HUES48 (cell line): ENCODE results near the gene GPC6.

ENCODE experiments used
- H3K27ac ChIP-seq: one replicate; pipeline ENCODE4 v1.7.0; 2013; ENCODE audit warnings: low read depth, low read length, inconsistent platforms
- H3K27me3 ChIP-seq: 2 replicates; pipeline ENCODE4 v1.6.1; 2013; ENCODE audit warnings: mild to moderate bottlenecking, low read length; ENCODE audit not compliant: control insufficient read depth, insufficient read depth
- H3K36me3 ChIP-seq: 2 replicates; pipeline ENCODE4 v1.6.1; 2013; ENCODE audit warnings: low read length; ENCODE audit not compliant: control insufficient read depth, insufficient read depth
- H3K4me1 ChIP-seq: 2 replicates; pipeline ENCODE4 v1.6.1; 2013; ENCODE audit warnings: mild to moderate bottlenecking, low read length; ENCODE audit not compliant: control insufficient read depth, insufficient read depth
- H3K4me3 ChIP-seq: 2 replicates; pipeline ENCODE4 v1.5.1; 2013; ENCODE audit warnings: mild to moderate bottlenecking, low read depth, low read length
- H3K9ac ChIP-seq: 2 replicates; pipeline ENCODE4 v1.6.1; 2013; ENCODE audit warnings: mild to moderate bottlenecking, low read depth, low read length, moderate library complexity
- H3K9me3 ChIP-seq: 2 replicates; pipeline ENCODE4 v1.6.1; 2013; ENCODE audit warnings: low read length; ENCODE audit not compliant: control insufficient read depth, insufficient read depth

GPC6 gene

DNA sequence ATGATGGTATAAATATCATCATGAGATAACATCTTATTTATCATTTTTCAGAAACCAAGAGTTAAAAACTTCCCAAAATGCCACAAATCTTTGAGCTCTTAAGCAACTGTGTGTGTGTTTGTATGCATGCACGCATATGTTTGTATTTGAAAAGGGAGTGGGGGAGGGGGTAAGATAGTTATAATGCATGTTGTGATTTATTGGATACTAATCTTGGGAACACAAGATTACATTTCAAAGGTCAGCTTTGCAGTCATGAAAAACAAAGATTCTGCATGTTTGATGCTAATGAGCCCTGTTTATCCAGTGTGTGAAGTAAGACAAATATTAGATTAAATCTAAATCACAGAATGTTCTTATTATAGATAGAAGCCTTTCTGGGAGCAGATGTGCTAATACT is 897.0 kb downstream of the GPC6 start:
- H3K36me3 ChIP-seq = no peaks in the 10 kb centered on the region
- H3K9ac ChIP-seq = no peak overlapping the region
- no peaks in the 10 kb centered on the region for H3K9me3 ChIP-seq
- H3K27ac ChIP-seq = no peak overlapping the region
- H3K4me3 ChIP-seq = no peak overlapping the region
- H3K4me1 ChIP-seq = peaks cover 17% of the 10 kb centered on the region; the same call in 1 of the 2 replicates
- H3K27me3 ChIP-seq = no peaks in the 10 kb centered on the region

DNA sequence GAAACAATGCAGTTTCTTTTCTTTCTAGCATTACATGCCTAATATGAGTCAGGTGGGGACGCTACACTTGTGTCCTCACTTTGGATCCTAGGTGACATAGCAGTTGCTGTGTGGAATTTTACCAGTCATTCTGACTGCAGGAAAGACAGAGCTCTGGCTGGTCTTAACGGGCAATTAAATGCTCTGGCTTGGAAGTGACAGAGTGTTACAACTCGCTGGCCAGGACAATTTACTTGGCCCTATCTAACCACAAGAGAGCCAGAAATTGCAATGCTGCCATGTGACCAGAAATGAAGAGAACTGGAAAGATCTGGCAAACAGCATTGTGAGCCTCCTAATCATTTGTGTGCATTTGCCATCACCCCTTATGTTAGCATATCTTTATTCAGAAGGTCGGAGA is 901.8 kb downstream of the GPC6 start:
- H3K9me3 ChIP-seq = no peaks in the 10 kb centered on the region
- H3K9ac ChIP-seq = no peak overlapping the region
- no peak overlapping the region for H3K4me3 ChIP-seq
- H3K36me3 ChIP-seq = no peaks in the 10 kb centered on the region
- H3K27ac ChIP-seq = no peak overlapping the region
- H3K4me1 ChIP-seq = peaks cover under 1% of the 10 kb centered on the region; the same call in 1 of the 2 replicates
- no peaks in the 10 kb centered on the region for H3K27me3 ChIP-seq

DNA sequence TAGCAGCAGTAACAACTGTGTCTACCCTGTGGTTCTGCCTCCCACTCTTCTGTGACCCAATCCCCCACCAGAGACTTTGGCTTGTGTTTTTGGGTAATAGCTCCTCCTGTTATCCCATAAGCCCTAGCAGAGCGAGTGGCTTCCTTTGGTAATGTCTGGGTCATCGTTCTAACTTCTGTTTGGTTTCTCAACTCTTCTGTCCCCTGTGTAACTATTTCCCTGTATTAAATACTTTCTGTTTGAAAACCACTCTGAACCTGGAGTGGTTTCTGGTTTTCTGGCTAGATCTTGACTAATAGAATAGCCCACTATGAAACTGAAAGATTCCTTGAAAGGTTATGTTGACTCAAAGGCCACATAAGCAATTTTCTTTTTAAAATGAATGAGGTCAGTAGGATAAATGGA is 902.9 kb downstream of the GPC6 start:
- Histone ChIP-seq H3K27ac (no peak overlapping the region), H3K9ac (no peak overlapping the region), H3K27me3 (no peaks in the 10 kb centered on the region), H3K4me3 (no peak overlapping the region), H3K4me1 (no peaks in the 10 kb centered on the region), H3K9me3 (no peaks in the 10 kb centered on the region), H3K36me3 (no peaks in the 10 kb centered on the region)

DNA sequence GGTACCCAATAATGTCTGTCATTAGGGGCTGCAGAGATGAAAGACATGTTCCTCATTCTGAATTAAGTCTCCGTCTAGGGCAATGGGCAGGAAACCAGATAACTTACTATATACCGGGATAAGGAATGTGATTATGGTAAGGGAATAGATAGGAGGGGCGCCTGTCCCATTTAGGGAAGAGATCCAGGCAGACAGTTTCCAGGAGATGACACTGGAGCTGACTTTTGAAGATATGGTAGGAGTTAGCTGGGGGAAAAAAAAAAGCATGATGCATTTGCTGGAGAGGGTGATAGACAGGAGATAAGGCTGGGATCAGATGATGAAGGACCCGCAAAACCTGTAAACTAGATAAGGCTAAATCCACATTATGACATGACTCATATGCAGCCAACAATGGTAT is 912.2 kb downstream of the GPC6 start:
- H3K9ac ChIP-seq = no peak overlapping the region
- no peak overlapping the region for H3K27ac ChIP-seq
- no peaks in the 10 kb centered on the region for H3K36me3 ChIP-seq
- peaks cover 32% of the 10 kb centered on the region for H3K4me1 ChIP-seq
- no peak overlapping the region for H3K4me3 ChIP-seq
- peaks cover 72% of the 10 kb centered on the region for H3K27me3 ChIP-seq
- H3K9me3 ChIP-seq = no peaks in the 10 kb centered on the region

DNA sequence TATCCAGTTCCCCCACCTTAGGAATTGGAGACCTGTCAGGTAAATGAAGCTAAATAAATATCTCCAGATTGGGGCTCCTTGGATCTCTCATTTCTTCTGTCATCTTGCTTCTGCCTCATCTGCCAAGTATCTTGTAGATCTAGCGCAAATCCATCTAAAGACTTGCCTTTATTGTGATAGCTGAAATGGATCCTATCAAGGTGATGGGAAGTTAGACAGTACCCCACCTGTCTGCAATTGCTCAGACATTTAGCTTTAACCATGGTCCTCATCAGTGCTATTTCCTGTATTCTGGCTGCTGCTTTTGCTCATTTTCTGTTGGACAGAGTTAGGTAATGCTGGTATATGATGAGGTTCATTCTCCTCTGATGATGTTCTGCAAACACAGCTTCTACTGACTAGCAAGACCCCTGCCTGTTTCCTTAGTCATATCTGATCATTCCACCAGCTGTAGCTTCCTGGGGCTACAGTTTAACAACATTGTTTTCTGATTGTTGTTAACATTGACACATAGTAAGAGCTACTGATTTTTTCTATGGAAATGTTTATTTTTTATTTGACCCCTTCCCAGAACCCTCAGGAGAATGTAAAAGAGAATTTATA is 912.9 kb downstream of the GPC6 start:
- H3K9me3 ChIP-seq = no peaks in the 10 kb centered on the region
- no peak overlapping the region for H3K4me3 ChIP-seq
- peaks cover 37% of the 10 kb centered on the region for H3K4me1 ChIP-seq
- H3K27ac ChIP-seq = no peak overlapping the region
- no peak overlapping the region for H3K9ac ChIP-seq
- H3K36me3 ChIP-seq = no peaks in the 10 kb centered on the region
- peaks cover 77% of the 10 kb centered on the region for H3K27me3 ChIP-seq

DNA sequence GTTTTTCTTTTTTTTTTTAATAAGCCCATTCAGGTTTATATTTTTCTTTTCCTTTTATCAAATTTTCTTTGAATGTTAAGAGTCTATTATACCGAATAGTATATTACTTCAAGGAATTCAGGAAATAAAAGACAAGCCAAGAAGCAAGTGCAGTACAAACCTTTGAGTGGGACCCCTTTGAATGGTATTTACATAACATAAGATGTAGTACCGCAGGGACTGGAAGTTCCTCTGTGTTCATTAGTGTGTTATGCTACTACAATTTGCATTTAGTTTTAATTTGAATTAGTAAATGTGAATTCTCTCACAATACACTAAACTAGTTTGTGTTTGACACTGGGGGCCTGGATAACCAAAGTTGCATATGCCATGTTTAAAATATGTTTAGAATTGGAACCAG is 913.4 kb downstream of the GPC6 start:
- Histone ChIP-seq H3K9ac (no peak overlapping the region), H3K4me1 (peaks cover 39% of the 10 kb centered on the region), H3K4me3 (no peak overlapping the region), H3K9me3 (no peaks in the 10 kb centered on the region), H3K27me3 (peaks cover 83% of the 10 kb centered on the region), H3K27ac (peak overlapping the region; percentile 50), H3K36me3 (no peaks in the 10 kb centered on the region)

DNA sequence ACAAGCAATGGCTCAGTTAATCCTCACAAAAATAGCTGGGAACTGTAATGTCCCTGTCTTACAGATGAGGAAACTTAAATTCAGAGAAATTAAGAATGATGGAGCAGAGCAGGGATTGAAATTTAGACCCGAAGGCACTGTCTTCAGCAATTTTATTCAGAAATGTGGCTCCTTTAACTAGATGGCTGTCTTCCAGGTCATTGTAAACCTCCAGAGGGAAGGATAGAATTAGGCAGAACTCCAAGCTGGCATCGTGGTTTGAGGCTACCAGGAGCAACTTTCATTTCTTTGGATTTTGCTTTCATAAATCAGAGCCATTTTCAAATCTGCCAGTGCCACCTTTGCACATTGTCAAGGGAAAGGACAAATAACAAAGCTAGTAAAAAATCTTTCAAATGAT is 913.9 kb downstream of the GPC6 start:
- peaks cover 87% of the 10 kb centered on the region for H3K27me3 ChIP-seq
- H3K27ac ChIP-seq = peak overlapping the region; percentile 50
- no peaks in the 10 kb centered on the region for H3K36me3 ChIP-seq
- H3K4me1 ChIP-seq = peaks cover 39% of the 10 kb centered on the region
- no peak overlapping the region for H3K9ac ChIP-seq
- no peaks in the 10 kb centered on the region for H3K9me3 ChIP-seq
- no peak overlapping the region for H3K4me3 ChIP-seq

DNA sequence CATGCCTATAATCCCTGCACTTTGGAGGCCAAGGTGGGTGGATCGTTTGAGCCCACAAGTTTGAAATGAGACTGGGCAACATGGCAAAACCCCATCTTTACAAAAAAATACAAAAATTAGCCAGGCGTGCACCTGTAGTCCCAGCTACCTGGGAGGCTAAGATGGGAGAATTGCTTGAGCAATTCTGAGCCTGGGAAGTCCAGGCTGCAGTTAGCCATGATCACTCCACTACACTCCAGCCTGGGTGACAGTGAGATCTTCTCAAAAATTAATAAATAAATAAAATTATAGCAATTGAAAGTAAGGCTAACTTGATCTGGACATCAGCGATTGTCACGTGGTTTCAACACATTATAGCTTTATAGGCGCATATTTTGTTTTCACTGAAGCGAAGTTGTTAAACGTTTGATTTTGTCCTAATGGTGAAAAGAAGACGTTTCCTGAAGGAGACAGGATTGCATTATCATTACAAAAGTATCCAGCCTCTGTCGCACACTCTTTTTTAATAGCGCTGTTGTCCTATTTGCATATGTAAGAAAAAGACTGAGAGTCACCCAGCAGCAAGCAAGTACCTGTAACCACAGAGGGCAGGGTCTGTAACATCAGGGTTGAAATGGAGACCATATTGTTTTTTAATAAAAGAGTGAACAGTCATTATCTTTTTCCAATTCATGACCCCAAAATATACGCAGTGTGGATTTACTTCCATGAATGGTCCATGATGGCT is 917.2 kb downstream of the GPC6 start:
- Histone ChIP-seq H3K27ac (peak overlapping the region; percentile 16), H3K27me3 (peaks cover 83% of the 10 kb centered on the region), H3K36me3 (no peaks in the 10 kb centered on the region), H3K4me3 (peak overlapping the region; percentile 8; the same call in 1 of the 2 replicates), H3K4me1 (peaks cover 39% of the 10 kb centered on the region), H3K9me3 (no peaks in the 10 kb centered on the region), H3K9ac (no peak overlapping the region)

DNA sequence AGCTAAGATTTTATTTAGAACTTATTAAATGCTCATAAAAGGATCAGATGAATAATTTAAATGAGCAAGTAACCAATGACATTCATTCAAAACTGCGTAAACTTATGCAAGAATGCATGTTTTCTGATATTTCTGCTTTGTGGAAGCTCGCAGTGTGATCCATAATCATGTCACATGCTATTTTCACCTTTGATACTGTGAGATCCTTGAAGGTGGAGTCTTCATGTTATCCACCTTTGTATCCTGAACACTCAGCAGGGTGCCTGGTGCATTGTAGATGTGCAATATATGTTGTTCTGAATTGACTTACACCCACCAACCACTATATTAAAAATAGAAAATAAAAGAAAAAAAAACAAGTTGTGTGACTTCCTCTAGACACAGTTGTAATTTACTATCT is 919.4 kb downstream of the GPC6 start:
- Histone ChIP-seq H3K27me3 (peaks cover 66% of the 10 kb centered on the region), H3K9me3 (no peaks in the 10 kb centered on the region), H3K4me1 (peaks cover 19% of the 10 kb centered on the region), H3K9ac (no peak overlapping the region), H3K36me3 (no peaks in the 10 kb centered on the region), H3K27ac (no peak overlapping the region), H3K4me3 (no peak overlapping the region)

DNA sequence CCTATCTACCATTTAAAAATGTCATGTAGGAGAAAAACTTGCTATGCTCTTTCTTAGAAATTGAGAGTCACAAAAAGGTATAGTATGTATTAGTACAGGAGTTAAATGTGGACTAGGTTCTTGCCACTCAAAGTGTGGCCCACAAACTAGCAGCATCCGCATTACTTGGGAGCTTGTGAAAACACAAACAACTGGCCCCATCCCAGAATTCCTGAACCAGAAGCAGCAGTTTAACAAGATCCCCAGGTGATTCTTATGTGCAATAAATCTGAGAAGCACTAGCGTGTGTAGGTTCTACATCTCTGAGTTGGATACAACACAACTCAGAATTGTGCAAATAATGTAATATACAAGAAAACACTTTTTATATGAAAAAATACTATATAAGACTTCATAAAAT is 927.0 kb downstream of the GPC6 start:
- no peaks in the 10 kb centered on the region for H3K9me3 ChIP-seq

DNA sequence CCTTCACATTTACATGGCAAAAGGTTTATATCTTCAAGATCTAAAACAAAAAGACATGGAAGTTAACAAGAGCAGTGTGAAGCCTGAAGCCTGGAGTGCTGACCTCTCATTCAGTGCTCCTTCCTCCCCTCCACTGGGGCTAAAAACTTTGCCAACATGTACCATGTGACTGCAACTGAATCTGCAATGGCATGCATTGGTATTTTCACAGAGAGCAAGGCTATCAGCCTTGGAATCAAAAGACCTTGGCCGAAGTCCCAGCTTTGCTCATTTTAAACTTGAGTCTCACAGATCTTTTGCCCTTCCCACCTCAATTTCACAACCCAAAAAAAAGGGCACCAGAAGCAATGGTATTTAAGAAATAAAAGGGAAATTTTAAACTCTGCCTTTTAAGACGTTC is 927.8 kb downstream of the GPC6 start:
- H3K9ac ChIP-seq = no peak overlapping the region
- H3K36me3 ChIP-seq = no peaks in the 10 kb centered on the region
- no peak overlapping the region for H3K4me3 ChIP-seq
- H3K27ac ChIP-seq = no peak overlapping the region
- peaks cover 5% of the 10 kb centered on the region; the same call in 1 of the 2 replicates for H3K4me1 ChIP-seq
- H3K27me3 ChIP-seq = 0 out of 2 replicates have a peak, but pooled peaks cover 4% of the 10 kb centered on the region
- H3K9me3 ChIP-seq = no peaks in the 10 kb centered on the region

More for the DNA sequence above, 927.0 kb downstream of the GPC6 start:
- Histone ChIP-seq H3K27ac (no peak overlapping the region), H3K4me3 (no peak overlapping the region), H3K36me3 (no peaks in the 10 kb centered on the region), H3K4me1 (peaks cover 5% of the 10 kb centered on the region; the same call in 1 of the 2 replicates), H3K27me3 (0 out of 2 replicates have a peak, but pooled peaks cover 4% of the 10 kb centered on the region), H3K9ac (no peak overlapping the region)
